HG02938 (cell line): ENCODE measurements around the gene SLC2A11.
"Not testable (repeated sequence)": the region's sequence is repeated elsewhere in the genome, so short reads cannot be mapped to it uniquely, and the experiment has no call there.

Experiments used
- ATAC-seq: cut with Tn5 transposase; IDR thresholded peaks from one replicate; pipeline ENCODE4 v1.9.1; 2021; ENCODE audit warnings: mild to moderate bottlenecking, moderate library complexity; ENCODE audit not compliant: unreplicated experiment

The SLC2A11 gene

DNA sequence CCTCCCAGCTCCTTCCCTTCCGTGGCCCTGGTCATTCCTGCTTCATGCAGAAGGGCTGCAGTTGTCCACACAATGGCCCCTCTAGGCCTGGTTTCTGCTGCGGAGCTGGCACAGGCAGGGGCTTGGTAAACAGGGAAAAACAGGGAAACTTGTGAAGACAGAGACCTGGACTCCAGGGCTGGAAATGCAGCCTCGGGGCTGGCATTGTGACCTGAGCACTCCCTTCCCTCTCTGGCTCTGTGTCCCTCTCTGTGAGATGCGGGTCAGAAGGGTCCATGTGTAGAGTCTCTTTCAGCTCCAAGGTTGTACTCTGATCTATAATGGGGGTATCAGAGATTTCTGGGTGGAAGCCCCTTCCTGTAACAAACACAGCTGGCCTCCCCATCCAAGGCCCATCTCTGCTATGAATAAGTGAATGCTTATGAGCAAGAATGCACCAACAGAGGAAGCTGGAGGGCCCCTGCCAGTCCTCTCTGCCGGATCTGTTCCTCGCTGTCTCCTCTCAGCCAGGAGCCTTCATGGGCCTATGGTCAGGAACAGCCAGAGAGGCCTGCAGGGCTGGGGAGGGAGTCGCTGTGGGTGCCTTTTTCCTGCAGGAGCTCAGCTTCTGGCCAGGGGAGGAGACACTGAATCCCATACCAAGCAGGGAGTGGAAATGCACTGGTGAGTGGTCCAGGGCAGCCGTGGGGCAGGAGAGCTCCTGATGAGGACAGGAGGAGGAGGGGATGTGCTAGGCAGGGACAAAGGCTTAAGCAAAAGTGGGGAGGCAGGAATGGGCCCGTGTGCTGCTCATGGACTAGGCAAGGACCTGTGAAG, 12.2 kb upstream of the SLC2A11 start:
- ATAC-seq, result no peak

DNA sequence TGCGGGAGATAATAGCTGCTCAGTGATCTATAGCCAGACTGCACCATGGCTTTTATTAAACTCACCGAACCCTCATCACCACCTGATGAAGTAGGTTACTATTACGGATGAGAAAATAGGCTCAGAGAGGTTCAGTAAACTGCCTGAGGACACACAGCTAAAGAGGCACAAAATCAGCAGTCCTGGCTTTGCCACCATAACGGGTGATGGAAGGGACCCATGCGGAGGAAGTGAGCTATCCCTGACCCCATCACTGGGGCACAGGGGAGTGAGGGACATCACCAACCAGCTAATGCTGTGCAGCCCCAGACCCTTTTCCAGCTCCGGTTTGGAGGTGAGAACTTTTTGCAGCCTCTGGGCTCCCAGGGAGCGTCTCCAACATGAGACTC, 11.6 kb upstream of the SLC2A11 start:
- no peak for ATAC-seq

DNA sequence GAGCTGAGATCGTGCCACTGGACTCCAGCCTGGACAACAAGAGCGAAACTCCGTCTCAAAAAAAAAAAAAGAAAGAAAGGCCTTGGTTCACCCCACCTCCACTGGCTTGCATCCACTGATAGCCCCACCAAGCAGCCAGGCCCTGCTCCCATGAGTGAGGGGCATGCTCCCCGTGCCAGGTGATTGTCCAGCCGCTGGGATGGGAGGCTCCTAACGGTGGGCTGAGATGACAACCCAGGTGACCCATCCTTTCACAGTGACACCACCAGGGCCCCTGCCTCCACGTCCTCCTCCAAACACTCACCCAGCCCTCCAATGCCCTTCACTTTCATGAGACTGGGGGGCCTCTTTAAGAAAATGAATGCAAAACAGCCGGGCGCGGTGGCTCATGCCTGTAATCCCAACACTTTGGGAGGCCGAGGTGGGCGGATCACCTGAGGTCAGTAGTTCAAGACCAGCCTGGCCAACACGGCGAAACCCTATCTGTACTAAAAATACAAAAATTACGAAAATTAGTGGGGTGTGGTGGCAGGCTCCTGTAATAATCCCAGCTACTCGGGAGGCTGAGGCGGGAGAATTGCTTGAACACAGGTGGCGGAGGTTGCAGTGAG, 10.3 kb upstream of the SLC2A11 start:
- no peak for ATAC-seq

DNA sequence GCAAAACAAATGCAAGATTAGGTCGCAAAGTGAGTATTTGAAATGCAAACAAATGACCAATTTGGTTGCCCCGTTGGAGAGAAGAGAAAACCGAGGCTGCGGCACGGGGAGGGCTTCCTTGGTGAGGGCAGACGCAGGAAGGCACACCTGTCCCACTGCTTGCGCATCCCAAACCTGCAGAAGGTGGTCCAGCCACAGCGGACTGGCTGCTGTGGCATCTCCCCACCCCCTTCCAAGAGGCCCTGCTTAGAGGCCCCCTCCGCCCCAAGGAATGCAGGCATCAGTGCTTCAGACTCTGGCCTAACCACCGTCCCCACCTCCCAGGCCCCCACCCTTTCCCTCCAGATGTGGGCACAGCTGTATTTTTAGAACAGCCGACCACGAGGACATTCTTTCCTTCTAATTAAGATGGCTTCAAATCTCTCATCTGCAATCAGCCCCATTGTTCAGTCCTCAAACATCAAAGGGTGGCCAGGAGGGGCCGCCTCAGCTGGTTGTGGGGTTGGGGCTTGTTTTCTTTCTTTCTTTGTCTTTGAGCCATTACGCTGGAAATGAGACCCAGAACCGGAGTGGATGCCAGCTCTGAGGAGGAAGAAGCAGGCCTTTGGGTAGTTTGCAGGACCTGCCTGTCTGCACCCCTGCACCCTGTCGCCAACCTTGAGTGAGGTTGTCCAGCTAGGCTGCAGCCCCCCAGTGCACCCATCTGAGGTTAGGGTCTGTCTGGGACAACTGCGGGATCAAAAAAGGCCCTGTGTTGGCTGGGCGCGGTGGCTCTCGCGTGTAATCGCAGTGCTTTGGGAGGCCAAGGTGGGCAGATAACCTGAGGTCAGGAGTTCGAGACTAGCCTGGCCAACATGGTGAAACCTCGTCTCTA, 9.4 kb upstream of the SLC2A11 start:
- ATAC-seq, result no peak

DNA sequence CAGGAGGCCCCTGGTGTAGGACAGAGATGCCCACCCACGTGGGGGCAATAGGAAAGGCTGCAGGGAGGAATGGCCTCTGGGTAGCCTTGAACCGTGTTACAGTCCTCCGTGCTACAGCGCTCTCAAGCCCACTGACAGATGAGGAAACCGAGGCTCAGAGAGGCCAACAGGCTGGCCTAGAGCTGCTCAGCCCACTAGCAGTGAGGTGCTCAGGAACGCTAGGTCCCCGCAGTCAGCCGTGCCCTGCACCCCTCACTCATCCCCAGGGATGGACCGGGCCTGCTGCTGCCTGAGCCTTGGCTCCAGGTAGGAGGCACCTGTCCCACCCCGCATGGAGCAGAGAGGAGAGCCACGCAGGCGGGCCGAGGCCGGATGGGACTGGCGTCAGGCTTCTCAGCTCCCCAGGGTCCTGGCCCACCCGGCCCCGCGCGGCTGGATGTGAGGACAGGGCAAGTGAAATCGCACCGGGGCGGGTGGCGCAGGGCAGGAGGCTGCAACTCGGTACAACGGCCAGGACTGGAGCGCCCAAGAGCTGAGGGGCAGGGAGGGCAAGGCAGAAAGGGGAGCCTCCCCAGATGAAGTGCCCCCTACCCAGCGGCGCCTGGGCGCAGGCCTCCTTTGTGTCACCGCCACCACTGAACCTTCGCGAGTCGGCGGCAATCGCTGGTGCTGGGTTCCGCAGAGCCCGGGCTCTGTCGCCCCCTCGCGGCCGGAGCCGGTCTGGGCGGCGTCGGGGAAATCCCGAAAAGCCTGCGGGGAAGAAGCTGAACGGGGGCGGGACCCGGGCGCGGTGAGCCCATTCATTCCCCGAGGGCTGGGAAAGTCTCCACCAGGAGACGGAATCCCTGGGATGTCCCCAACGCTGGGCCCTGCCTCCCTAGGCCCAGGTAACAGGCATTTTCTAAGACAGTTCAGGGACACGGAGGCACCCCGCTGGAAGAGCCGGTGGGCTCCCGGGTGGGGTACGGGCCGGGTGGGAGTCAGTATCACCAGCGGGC, 8.4 kb upstream of the SLC2A11 start:
- ATAC-seq, result no peak

DNA sequence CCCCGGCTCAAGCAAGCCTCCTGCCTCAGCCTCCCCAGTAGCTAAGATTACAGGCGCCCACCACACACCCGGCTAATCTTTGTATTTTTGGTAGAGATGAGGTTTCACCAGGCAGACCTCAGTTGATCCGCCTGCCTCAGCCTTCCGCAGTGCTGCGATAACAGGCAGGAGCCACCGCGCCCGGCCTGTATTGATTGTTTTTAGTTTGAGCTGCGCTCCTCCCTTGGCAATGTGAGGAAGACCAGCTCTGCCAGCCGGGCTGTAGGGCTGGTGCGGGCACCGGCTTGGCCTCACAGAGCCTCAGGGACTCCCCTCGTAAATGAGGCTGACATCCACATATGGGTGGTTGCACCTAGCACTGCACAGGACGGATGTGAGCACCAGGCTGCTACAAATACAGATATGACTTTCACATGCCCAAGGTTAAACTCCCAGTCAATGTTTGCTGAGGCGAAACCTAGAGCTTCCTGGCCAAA, 7.5 kb upstream of the SLC2A11 start:
- ATAC-seq, result peak; percentile 55

DNA sequence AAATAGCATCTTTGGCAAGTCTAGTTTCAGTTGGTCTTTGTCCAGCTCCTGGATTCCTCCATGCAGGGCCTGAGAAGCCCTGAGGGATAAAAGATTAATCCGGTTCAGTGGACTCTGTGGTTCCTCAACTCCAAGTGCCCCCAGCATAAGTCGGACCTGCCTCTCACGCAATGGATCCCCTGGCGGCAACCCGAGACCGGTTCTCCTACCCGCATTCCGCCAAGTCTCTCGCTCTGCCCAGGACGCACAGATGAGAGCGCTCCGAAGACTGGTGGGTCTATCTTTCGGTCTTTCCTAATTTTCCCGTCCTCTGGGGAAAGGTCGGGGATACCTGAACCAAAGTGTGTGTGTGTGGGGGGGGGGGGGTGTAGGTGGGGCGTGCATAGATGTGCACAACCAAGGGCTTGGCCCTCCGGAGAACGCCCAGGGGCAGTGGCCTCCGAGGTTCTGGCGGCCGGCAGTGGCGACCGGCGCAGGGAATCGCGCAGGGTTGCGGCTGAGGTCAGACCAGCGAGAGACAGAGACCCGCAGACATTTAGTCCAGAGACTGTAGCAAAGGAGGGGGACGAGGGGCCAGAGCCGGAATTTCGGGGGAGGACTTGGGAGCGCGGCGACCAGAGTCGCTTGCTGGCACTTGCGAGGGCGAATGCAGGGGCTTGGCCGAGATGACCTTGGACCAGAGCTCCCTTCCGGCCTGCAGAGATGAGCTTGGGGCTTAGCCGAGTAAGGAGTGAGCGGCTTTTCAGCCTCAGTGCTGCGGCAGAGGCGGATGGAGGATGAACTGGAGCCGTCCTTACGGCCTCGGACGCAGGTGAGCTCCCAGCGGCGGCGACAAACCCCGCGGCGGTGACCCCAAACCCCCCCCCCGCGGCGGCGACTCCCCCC, 712 bp upstream of the SLC2A11 start:
- ATAC-seq, result peak; percentile 48

DNA sequence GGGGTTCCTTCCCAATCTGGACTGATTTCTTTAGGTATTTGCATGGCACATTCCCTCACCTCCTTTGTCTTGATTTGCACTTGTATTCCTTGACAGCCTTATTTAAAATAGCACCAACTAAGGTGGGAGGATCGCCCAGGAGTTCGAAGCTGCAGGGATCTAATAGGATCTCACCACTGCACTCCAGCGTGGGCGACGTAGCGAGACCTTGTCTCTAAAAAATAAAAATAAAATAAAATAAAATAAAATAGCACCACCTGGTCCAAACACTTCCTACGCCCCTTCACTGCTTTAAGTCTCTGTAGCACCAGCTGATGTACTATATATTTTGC, 775 bp downstream of the SLC2A11 start:
- no peak for ATAC-seq

DNA sequence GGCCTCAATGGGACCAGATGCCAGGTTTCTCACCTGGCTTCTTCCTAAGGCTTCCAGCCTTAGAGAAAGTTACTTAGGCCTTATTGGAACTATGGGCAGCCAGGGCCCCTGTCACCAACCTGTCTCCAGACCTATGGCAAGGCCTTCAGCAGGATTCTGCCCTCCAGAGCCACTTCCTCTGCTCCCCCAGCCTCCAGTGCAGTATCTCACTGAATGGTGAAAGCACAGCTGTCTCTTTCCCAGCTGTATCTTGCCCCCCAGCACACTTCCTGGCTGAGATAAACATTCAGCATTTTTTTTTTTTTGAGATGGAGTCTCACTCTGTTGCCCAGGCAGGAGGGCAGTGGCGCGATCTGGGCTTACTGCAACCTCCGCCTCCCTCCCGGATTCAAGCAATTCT, 1.5 kb downstream of the SLC2A11 start:
- no peak for ATAC-seq

DNA sequence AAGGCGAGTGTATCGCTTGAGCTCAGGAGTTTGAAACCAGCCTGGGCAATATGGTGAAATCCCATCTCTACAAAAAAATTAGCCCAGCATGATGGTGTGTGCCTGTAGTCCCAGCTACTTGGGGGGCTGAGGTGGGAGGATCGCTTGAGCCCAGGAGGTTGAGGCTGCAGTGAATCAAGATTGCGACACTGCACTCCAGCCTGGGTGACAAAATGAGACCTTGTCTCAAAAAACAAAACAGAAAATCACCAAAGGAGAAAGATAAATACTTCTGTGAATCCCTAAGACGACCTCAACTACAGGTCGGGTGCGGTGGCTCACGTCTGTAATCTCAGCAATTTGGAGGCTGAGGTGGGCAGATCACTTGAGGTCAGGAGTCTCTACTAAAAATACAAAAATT, 2.5 kb downstream of the SLC2A11 start:
- not testable (repeated sequence) for ATAC-seq

DNA sequence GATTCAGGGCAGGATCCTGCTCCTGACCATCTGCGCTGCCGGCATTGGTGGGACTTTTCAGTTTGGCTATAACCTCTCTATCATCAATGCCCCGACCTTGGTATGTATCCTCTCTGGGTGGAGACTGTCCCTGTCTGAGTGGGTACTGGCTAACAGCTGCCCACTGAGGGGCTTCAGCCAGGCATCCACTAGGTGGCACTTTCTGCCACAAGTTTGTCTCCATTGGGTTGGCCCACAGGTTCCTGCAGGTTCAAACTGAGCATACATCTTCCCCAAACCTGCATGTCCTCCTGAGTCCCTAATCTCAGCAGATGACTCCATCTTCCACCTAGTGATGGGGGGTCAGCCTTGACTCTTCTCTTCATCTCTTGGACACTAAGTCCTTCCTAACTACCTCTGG, 4.4 kb downstream of the SLC2A11 start:
- no peak for ATAC-seq

DNA sequence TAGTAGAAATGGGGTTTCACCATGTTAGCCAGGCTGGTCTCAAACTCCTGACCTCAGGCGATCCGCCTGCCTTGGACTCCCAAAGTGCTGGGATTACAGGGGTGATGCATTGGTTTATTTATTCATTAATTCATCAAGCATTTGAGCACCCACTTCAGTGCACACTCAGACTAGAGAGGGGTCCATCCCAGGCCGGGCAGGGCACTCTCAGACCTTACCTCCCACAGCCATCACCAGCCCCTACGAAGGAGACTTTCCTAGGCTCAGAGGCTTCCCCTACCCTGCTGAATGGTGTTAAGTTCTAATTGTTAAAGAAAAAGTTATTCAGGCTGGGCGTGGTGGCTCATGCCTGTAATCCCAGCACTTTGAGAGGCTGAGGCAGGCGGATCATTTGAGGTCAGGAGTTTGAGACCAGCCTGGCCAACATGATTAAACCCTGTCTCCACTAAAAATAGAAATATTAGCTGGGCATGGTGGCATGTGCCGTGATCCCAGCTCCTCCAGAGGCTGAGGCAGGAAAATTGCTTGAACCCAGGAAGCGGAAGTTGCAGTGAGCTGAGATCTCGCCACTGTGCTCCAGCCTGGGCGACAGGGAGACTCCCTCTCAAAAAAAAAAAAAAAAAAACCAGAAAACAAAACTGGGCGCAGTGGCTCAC, 7.0 kb downstream of the SLC2A11 start:
- not testable (repeated sequence) for ATAC-seq

DNA sequence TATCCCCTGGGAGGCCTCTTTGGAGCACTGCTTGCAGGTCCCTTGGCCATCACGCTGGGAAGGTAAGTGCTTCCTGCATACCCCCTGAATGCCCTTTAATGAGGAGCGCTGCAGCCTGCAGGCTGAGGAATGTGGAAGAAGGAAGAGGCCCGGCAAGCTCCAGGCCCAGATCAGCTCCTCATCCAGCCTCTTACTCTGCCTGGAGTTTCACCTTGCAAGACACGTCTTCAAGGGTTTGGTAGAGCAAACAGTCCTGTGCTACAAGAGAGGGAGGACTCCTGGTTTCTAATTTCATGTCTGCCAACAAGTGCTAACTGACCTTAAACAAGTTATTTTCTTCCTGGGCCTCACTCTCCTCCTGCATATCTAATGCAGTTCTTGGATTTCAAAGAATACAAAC, 10.9 kb downstream of the SLC2A11 start:
- no peak for ATAC-seq

DNA sequence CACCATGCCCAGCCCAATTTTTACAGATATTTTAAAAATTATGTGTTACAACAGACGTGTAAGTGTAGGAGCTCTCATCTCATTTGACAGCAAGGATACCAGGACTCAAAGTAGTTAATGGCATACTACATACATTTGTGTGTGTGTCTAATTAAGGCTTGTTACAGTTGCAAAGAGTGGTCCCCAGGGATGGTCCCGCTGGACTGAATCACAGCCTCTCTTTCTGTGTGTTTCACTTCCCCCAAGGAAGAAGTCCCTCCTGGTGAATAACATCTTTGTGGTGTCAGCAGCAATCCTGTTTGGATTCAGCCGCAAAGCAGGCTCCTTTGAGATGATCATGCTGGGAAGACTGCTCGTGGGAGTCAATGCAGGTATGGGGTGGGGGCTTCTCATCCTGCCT, 17.2 kb downstream of the SLC2A11 start:
- ATAC-seq, result no peak

DNA sequence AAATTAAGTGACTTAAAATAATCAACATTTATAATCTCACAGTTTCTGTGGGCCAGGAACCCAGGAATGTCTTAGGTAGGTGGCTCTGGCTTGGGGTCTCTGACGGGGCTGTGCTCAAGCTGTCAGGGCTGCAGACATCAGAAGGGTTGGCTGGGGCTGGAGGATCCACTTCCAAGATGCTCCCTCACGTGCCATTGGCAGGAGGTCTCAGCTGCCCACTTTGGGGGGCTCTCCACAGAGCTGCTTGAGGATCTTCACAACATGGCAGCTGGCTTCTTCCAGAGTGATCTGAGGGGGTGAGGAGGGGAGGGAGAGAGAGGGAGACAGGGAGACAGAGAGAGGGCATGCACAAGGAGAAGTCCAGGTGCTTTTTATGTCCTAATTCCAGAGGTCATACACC, 18.1 kb downstream of the SLC2A11 start:
- no peak for ATAC-seq

DNA sequence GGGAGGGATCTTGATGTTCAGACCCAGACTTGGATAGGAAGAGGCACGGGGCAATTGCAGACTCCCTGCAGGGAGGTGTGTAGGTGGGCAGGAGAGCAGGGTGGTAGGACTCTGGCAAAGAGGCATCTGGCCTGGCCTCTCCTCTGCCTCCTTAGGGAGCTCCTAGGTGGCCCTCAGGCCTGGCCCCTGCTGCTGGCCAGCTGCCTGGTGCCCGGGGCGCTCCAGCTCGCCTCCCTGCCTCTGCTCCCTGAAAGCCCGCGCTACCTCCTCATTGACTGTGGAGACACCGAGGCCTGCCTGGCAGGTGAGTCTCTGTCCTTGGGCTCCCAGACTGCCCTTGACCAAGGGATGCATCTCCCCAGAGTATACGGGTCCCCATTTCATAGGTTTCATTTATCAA, 19.9 kb downstream of the SLC2A11 start:
- ATAC-seq, result no peak

DNA sequence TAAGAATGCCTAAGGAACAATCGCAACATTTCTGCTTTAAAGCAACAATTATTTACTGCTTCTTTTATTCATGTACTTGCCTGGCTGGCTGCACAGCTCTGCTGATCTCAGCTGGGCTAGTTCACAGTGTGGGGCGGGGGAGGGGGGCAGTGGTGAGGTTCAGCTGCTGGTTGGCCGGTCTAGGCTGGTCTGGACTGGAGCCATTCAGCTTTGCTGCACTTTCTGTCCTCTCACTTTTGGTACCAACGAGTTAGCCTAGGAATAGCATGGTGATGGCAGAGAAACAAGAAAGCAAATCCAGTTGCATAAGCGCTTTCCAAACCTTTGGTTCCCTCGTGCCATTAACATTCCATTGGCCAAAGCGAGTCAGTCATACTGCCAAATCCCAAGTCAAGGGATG, 20.5 kb downstream of the SLC2A11 start:
- ATAC-seq, result no peak

DNA sequence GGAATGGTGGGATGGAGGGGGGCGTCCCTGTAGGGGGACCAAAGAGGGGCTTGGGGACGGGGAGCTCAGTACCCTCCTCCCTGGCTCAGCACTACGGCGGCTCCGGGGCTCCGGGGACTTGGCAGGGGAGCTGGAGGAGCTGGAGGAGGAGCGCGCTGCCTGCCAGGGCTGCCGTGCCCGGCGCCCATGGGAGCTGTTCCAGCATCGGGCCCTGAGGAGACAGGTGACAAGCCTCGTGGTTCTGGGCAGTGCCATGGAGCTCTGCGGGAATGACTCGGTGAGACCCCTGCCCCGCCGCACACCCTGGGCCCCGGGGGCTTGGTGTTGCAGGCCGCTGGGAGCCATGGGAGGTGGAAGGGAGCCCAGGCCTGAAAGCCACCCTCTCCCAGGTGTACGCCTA, 24.7 kb downstream of the SLC2A11 start:
- no peak for ATAC-seq

DNA sequence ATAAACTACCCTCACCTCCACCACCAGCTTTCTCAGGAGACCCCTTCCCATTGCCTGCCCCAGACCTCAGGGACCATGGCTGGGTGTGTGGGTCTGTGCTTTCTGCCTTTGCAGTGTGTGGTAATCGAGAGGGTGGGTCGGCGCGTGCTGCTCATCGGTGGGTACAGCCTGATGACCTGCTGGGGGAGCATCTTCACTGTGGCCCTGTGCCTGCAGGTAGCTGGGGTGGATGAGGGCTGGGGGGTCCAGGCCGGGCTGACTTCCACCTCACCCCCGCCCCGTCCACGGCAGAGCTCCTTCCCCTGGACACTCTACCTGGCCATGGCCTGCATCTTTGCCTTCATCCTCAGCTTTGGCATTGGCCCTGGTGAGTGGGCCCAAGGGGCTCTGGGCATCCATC, 26.0 kb downstream of the SLC2A11 start:
- no peak for ATAC-seq
